Brain microvascular endothelial cell (primary cell): ENCODE measurements around the gene OTUB2.
A peak's percentile ranks its signal among the peaks of the same experiment; 100 is the strongest.

Experiments used
- DNase-seq: peaks from one replicate; pipeline ENCODE4 v3.0.0-alpha.2; 2020
- H3K27ac ChIP-seq: fragments of 250-450 bp; sonication (Bioruptor Pico); 2 replicates; pipeline ENCODE4 v1.5.1; 2020; ENCODE audit warnings: mild to moderate bottlenecking, moderate library complexity
- H3K27me3 ChIP-seq: fragments of 250-450 bp; sonication (Bioruptor Pico); replicated peaks from 2 replicates; pipeline ENCODE4 v1.5.1; 2020; ENCODE audit warnings: mild to moderate bottlenecking
- H3K36me3 ChIP-seq: fragments of 250-450 bp; sonication (Bioruptor Pico); replicated peaks from 2 replicates; pipeline ENCODE4 v1.5.1; 2020; ENCODE audit warnings: mild to moderate bottlenecking
- H3K4me3 ChIP-seq: 2 replicates; pipeline ENCODE4 v1.5.1; 2011; ENCODE audit warnings: low read depth, mild to moderate bottlenecking, control low read depth, low read length, moderate library complexity
- CTCF ChIP-seq: IDR thresholded peaks from 2 replicates; pipeline ENCODE4 v1.5.1; 2011; ENCODE audit warnings: low read depth, mild to moderate bottlenecking, moderate library complexity, low read length, control low read depth, inconsistent platforms; ENCODE audit errors: missing control alignments
- in situ Hi-C: cut with HindIII; loops from 2 replicates; pipeline ENCODE4 v1.10.0; 2017; ENCODE audit warnings: low sequenced_read_pairs, low pct_ligation_motif_present

The OTUB2 gene

GRCh38 chr14:94028450-94028826 lies 2.3 kb downstream of the OTUB2 start:
- in situ Hi-C loops: no loop called here
- no peak overlapping the region for H3K27ac ChIP-seq
- peak; percentile 31 for DNase-seq
- H3K4me3 ChIP-seq: no peak overlapping the region
- no peaks in the 10 kb centered on the region for H3K36me3 ChIP-seq
- peak; percentile 30 for TF ChIP-seq CTCF
- no peaks in the 10 kb centered on the region for H3K27me3 ChIP-seq

- Histone ChIP-seq H3K4me3 (no peak overlapping the region), H3K27me3 (no peaks in the 10 kb centered on the region), H3K27ac (no peak overlapping the region), H3K36me3 (no peaks in the 10 kb centered on the region)
- in situ Hi-C loops: no loop called here
- DNase-seq: no peak
- no peak for TF ChIP-seq CTCF
Observed at GRCh38 chr14:94029265-94029664, 3.1 kb downstream of the OTUB2 start.

- H3K27ac ChIP-seq: no peak overlapping the region
- H3K4me3 ChIP-seq: no peak overlapping the region
- TF ChIP-seq CTCF: no peak
- no peaks in the 10 kb centered on the region for H3K36me3 ChIP-seq
- H3K27me3 ChIP-seq: no peaks in the 10 kb centered on the region
- no peak for DNase-seq
- in situ Hi-C loops: no loop called here
Observed at GRCh38 chr14:94029671-94030203, 3.6 kb downstream of the OTUB2 start.

- Histone ChIP-seq H3K36me3 (no peaks in the 10 kb centered on the region), H3K27me3 (no peaks in the 10 kb centered on the region), H3K4me3 (no peak overlapping the region), H3K27ac (no peak overlapping the region)
- in situ Hi-C loops: no loop called here
- no peak for TF ChIP-seq CTCF
- no peak for DNase-seq
Observed at GRCh38 chr14:94030571-94030970, 4.4 kb downstream of the OTUB2 start.

- in situ Hi-C loops: no loop called here
- Histone ChIP-seq H3K4me3 (no peak overlapping the region), H3K27ac (no peak overlapping the region), H3K36me3 (no peaks in the 10 kb centered on the region), H3K27me3 (no peaks in the 10 kb centered on the region)
- no peak for DNase-seq
- TF ChIP-seq CTCF: no peak
Observed at GRCh38 chr14:94031161-94031882, 5.2 kb downstream of the OTUB2 start.

GRCh38 chr14:94031883-94032279 lies 5.7 kb downstream of the OTUB2 start:
- TF ChIP-seq CTCF: no peak
- in situ Hi-C loops: no loop called here
- no peak for DNase-seq

More at GRCh38 chr14:94031883-94032279, 5.7 kb downstream of the OTUB2 start:
- Histone ChIP-seq H3K27ac (no peak overlapping the region), H3K36me3 (no peaks in the 10 kb centered on the region), H3K4me3 (no peak overlapping the region), H3K27me3 (no peaks in the 10 kb centered on the region)
